ENCODE data around the gene ZCCHC9. TPM values are rescaled to one million over a fixed set of nuclear protein-coding genes. Genes with fewer than 3 reads are reported as not detected.
"Not testable (repeated sequence)": the region's sequence is repeated elsewhere in the genome, so short reads cannot be mapped to it uniquely, and the experiment has no call there.

The ZCCHC9 gene
- total RNA-seq, 1 donor from 2014 or later: 24.0 TPM

DNA sequence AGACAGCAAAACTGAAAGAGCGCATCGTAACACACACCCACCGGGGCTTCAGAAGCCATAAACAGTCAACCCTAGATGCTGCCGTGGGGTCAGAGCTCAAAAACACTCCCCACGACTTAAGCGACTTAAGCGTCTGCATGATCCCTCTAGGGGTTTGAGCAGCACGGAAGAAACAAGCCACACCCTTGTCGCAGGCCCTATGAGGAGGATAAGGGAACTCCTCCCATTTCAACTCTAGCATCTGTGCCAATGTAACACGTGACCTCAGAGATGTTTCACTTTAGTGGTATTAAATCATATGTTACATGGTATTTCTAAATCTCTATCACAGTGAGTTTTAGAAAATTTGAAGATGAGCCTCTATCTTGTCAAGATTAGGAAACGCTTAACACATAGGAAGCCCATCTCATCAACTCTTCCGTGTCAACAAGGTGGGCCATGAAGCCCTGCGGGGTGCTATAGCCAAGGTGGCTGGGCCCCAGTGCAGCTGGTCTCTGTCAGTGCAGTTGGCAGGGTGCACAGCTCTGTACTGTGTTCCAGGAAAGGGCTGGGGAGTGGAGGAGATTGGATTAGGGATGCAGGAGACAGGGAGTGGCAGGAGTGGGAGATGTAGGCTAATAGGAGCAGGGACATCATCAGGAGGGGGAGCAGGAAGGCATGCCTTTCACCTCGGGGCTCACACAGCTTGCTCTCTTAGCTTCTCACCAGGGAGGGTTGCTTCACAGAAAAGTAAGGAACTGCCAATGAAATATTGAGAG lies 33.1 kb downstream of the ZCCHC9 start:
- Mint-ChIP-seq H3K27ac (no peak overlapping the region), H3K4me1 (no peaks in the 10 kb centered on the region), H3K27me3 (no peaks in the 10 kb centered on the region), H3K9me3 (peaks cover 10% of the 10 kb centered on the region), H3K4me3 (no peak overlapping the region), H3K36me3 (ENCODE audit: low read depth) (no peaks in the 10 kb centered on the region)
- no peak for ATAC-seq (ENCODE audit: low read depth)
- CTCF ChIA-PET: no interaction called here
- POLR2A ChIA-PET: no interaction called here
- no peak for TF ChIP-seq CTCF (IDR thresholded peaks at IDR 0.05)
- intact Hi-C loops (cut with micrococcal nuclease): no loop called here
- no peak for DNase-seq

- intact Hi-C loops (cut with micrococcal nuclease): no loop called here
- ChIA-PET POLR2A (no interaction called here), CTCF (no interaction called here)
- Mint-ChIP-seq H3K9me3 (peaks cover 11% of the 10 kb centered on the region), H3K4me3 (no peak overlapping the region), H3K27me3 (no peaks in the 10 kb centered on the region), H3K4me1 (no peaks in the 10 kb centered on the region), H3K36me3 (ENCODE audit: low read depth) (no peaks in the 10 kb centered on the region), H3K27ac (no peak overlapping the region)
- ATAC-seq (ENCODE audit: low read depth) (no peak), DNase-seq (no peak)
- TF ChIP-seq CTCF (IDR thresholded peaks at IDR 0.05): no peak
These were observed 34.6 kb downstream of the ZCCHC9 start for GRCh38 chr5:81335946-81336345.

- no peak overlapping the region for H3K27ac Mint-ChIP-seq
- no peak overlapping the region for H3K4me3 Mint-ChIP-seq
- intact Hi-C loops (cut with micrococcal nuclease): no loop called here
- H3K36me3 Mint-ChIP-seq (ENCODE audit: low read depth): no peaks in the 10 kb centered on the region
- CTCF ChIA-PET: no interaction called here
- POLR2A ChIA-PET: no interaction called here
- no peaks in the 10 kb centered on the region for H3K4me1 Mint-ChIP-seq
- DNase-seq: no peak
- no peaks in the 10 kb centered on the region for H3K27me3 Mint-ChIP-seq
- peaks cover 11% of the 10 kb centered on the region for H3K9me3 Mint-ChIP-seq
- no peak for TF ChIP-seq CTCF (IDR thresholded peaks at IDR 0.05)
- no peak for ATAC-seq (ENCODE audit: low read depth)
These were observed 35.2 kb downstream of the ZCCHC9 start for GRCh38 chr5:81336556-81336955.

DNA sequence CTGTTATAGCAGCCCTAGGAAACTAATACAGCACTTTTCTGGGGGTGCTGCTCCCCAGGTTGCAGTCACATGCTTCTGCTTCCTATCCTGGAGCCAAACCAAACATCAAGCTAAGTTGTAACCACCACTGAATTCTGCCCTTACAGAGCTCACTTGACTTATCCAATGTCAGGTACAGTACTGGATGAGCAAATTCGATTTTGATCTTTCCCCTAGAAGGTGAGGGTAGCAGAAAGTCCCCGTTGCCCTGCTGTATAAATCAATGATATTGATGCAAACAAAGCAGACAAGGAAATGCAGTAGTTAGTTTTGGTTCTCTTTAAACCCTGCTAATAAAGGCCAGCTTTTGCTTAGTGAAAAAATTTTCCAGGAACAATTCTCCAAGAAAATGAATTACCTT lies 36.4 kb downstream of the ZCCHC9 start:
- no peak for TF ChIP-seq CTCF (IDR thresholded peaks at IDR 0.05)
- POLR2A ChIA-PET: no interaction called here
- Mint-ChIP-seq H3K36me3 (ENCODE audit: low read depth) (no peaks in the 10 kb centered on the region), H3K4me3 (no peak overlapping the region), H3K4me1 (no peaks in the 10 kb centered on the region), H3K27me3 (no peaks in the 10 kb centered on the region), H3K27ac (no peak overlapping the region), H3K9me3 (peaks cover 11% of the 10 kb centered on the region)
- CTCF ChIA-PET: no interaction called here
- no peak for DNase-seq
- intact Hi-C loops (cut with micrococcal nuclease): no loop called here
- no peak for ATAC-seq (ENCODE audit: low read depth)

GRCh38 chr5:81338213-81338612 lies 36.8 kb downstream of the ZCCHC9 start:
- peaks cover 11% of the 10 kb centered on the region for H3K9me3 Mint-ChIP-seq

GRCh38 chr5:81344736-81345135 lies 43.3 kb downstream of the ZCCHC9 start:
- no peak for TF ChIP-seq CTCF (IDR thresholded peaks at IDR 0.05)
- no peaks in the 10 kb centered on the region for H3K27me3 Mint-ChIP-seq
- ChIA-PET POLR2A (no interaction called here), CTCF (no interaction called here)
- no peak overlapping the region for H3K27ac Mint-ChIP-seq
- intact Hi-C loops (cut with micrococcal nuclease): no loop called here
- ATAC-seq (ENCODE audit: low read depth) (no peak), DNase-seq (no peak)
- no peaks in the 10 kb centered on the region for H3K4me1 Mint-ChIP-seq
- H3K36me3 Mint-ChIP-seq (ENCODE audit: low read depth): no peaks in the 10 kb centered on the region
- no peaks in the 10 kb centered on the region for H3K9me3 Mint-ChIP-seq
- H3K4me3 Mint-ChIP-seq: no peak overlapping the region

More at GRCh38 chr5:81338213-81338612, 36.8 kb downstream of the ZCCHC9 start:
- intact Hi-C loops (cut with micrococcal nuclease); CTCF ChIA-PET; ATAC-seq (ENCODE audit: low read depth); H3K27ac Mint-ChIP-seq; H3K36me3 Mint-ChIP-seq (ENCODE audit: low read depth); H3K4me3 Mint-ChIP-seq; H3K27me3 Mint-ChIP-seq; H3K4me1 Mint-ChIP-seq; DNase-seq; POLR2A ChIA-PET: not testable (repeated sequence)
